Mesendoderm (in vitro differentiated cells): ENCODE measurements around the gene RBBP8NL.

Experiments
- DNase-seq: peaks from one replicate; pipeline ENCODE4 v3.0.0; 2013
- H2AK5ac ChIP-seq: 2 replicates; pipeline ENCODE4 v1.6.1; 2013; ENCODE audit warnings: low read length, inconsistent platforms
- H2BK120ac ChIP-seq: 2 replicates; pipeline ENCODE4 v1.6.1; 2013; ENCODE audit warnings: low read depth, mild to moderate bottlenecking, low read length, moderate library complexity, mixed read lengths
- H2BK15ac ChIP-seq: replicated peaks from 2 replicates; pipeline ENCODE4 v1.6.1; 2013; ENCODE audit warnings: low read depth, mild to moderate bottlenecking, moderate library complexity
- H2BK5ac ChIP-seq: 2 replicates; pipeline ENCODE4 v1.6.1; 2013; ENCODE audit warnings: low read length, inconsistent platforms
- H3K18ac ChIP-seq: 2 replicates; pipeline ENCODE4 v1.6.1; 2013; ENCODE audit warnings: mild to moderate bottlenecking, low read length, mixed read lengths
- H3K23ac ChIP-seq: one replicate; pipeline ENCODE4 v1.6.1; 2013; ENCODE audit warnings: low read length
- H3K27ac ChIP-seq: 2 replicates; pipeline ENCODE4 v1.5.1; 2013; ENCODE audit warnings: low read depth, mild to moderate bottlenecking, inconsistent platforms, low read length, moderate library complexity
- H3K27me3 ChIP-seq: 2 replicates; pipeline ENCODE4 v1.6.1; 2013; ENCODE audit warnings: low read length, control low read depth, mild to moderate bottlenecking, inconsistent platforms; ENCODE audit not compliant: insufficient read depth, poor library complexity
- H3K36me3 ChIP-seq: 2 replicates; pipeline ENCODE4 v1.6.1; 2013; ENCODE audit warnings: low read length, inconsistent platforms; ENCODE audit not compliant: control insufficient read depth, insufficient read depth
- H3K4ac ChIP-seq: one replicate; pipeline ENCODE4 v1.6.1; 2013; ENCODE audit warnings: low read depth, mild to moderate bottlenecking, low read length, moderate library complexity
- H3K4me1 ChIP-seq: 2 replicates; pipeline ENCODE4 v1.6.1; 2013; ENCODE audit warnings: low read depth, low read length, inconsistent platforms; ENCODE audit not compliant: control insufficient read depth
- H3K4me2 ChIP-seq: 2 replicates; pipeline ENCODE4 v1.6.1; 2013; ENCODE audit warnings: low read length
- H3K4me3 ChIP-seq: 2 replicates; pipeline ENCODE4 v1.5.1; 2013; ENCODE audit warnings: mild to moderate bottlenecking, low read length
- H3K56ac ChIP-seq: one replicate; pipeline ENCODE4 v1.6.1; 2013; ENCODE audit warnings: low read length
- H3K79me1 ChIP-seq: 2 replicates; pipeline ENCODE4 v1.6.1; 2013; ENCODE audit warnings: low read length, inconsistent platforms
- H3K79me2 ChIP-seq: 2 replicates; pipeline ENCODE4 v1.6.1; 2013; ENCODE audit warnings: mild to moderate bottlenecking, low read length; ENCODE audit not compliant: control insufficient read depth, insufficient read depth
- H3K9ac ChIP-seq: 2 replicates; pipeline ENCODE4 v1.6.1; 2013; ENCODE audit warnings: low read length, inconsistent platforms
- H4K5ac ChIP-seq: one replicate; pipeline ENCODE4 v1.6.1; 2013; ENCODE audit warnings: low read length
- H4K8ac ChIP-seq: one replicate; pipeline ENCODE4 v1.6.1; 2013; ENCODE audit warnings: low read depth, mild to moderate bottlenecking, control low read depth, low read length, moderate library complexity
- WGBS: extraction: QIAGEN DNeasy Blood & Tissue Kit; methylation state at CpG from one replicate; pipeline ENCODE4 v1.1.7; 2013; ENCODE audit warnings: low lambda C conversion rate, missing lambda C conversion rate; ENCODE audit not compliant: insufficient coverage; ENCODE audit errors: extremely low coverage; 5-methylcytosine and 5-hydroxymethylcytosine counted together

The RBBP8NL gene

DNA sequence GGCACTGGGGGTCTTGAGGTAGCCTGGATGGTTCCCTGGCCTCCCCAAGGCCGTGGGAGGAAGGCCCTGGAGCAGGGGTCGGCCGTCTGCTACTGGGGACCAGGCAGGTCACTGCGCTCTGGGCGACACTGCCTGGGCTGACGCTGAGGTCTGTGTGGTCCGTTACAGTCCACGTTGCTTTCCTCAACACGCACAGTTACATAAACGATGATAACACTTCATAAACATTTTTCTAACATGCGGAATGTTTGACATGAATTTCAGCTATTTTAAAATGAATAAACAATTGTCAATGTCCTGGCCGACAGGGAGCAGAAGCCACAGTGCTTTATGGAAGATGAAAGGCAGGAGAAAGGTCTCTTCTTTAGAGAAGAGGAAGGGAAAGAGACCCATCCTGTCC, 10.2 kb upstream of the RBBP8NL start:
- Histone ChIP-seq H2BK5ac (no peak overlapping the region), H4K8ac (no peak overlapping the region), H3K23ac (no peak overlapping the region), H3K36me3 (no peaks in the 10 kb centered on the region), H3K4me3 (no peak overlapping the region), H3K4me1 (no peaks in the 10 kb centered on the region), H3K9ac (no peak overlapping the region), H3K4ac (no peak overlapping the region), H3K56ac (no peak overlapping the region), H2AK5ac (no peak overlapping the region), H3K27ac (no peak overlapping the region), H3K18ac (no peak overlapping the region), H4K5ac (no peak overlapping the region), H2BK15ac (no peak overlapping the region), H2BK120ac (no peak overlapping the region), H3K27me3 (no peaks in the 10 kb centered on the region), H3K79me1 (no peaks in the 10 kb centered on the region), H3K79me2 (no peaks in the 10 kb centered on the region), H3K4me2 (no peak overlapping the region)
- WGBS, result no CpG with 5 or more reads among the region's 12 CpGs
- no peak for DNase-seq

DNA sequence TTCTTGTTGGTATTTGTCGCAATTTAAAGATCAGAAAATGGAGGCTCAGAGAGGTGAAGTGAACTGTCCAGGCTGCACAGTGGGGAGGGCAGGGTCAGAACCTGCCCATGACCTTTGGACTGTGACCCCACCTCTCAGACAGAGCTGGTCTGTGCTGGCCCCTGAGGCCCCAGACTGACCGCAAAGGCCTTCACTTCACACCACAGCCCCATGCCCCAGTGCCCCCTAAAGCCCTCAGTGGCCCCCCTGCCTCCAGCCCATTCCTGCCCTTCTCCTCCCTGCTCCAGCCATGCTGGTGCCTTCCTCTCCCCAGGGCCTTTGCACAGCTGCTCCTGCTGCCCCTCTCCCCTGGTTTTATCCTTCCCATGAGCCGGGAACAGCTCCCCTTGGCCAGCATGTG, 9.4 kb upstream of the RBBP8NL start:
- Histone ChIP-seq H3K79me2 (no peaks in the 10 kb centered on the region), H3K56ac (no peak overlapping the region), H3K18ac (no peak overlapping the region), H3K27ac (no peak overlapping the region), H2BK15ac (no peak overlapping the region), H3K4me3 (no peak overlapping the region), H3K4me1 (no peaks in the 10 kb centered on the region), H3K27me3 (no peaks in the 10 kb centered on the region), H4K5ac (no peak overlapping the region), H3K79me1 (no peaks in the 10 kb centered on the region), H3K4me2 (no peak overlapping the region), H2BK120ac (no peak overlapping the region), H3K23ac (no peak overlapping the region), H2AK5ac (no peak overlapping the region), H2BK5ac (no peak overlapping the region), H4K8ac (no peak overlapping the region), H3K36me3 (no peaks in the 10 kb centered on the region), H3K4ac (no peak overlapping the region), H3K9ac (no peak overlapping the region)
- DNase-seq, result no peak
- WGBS, result no CpG with 5 or more reads among the region's 3 CpGs

DNA sequence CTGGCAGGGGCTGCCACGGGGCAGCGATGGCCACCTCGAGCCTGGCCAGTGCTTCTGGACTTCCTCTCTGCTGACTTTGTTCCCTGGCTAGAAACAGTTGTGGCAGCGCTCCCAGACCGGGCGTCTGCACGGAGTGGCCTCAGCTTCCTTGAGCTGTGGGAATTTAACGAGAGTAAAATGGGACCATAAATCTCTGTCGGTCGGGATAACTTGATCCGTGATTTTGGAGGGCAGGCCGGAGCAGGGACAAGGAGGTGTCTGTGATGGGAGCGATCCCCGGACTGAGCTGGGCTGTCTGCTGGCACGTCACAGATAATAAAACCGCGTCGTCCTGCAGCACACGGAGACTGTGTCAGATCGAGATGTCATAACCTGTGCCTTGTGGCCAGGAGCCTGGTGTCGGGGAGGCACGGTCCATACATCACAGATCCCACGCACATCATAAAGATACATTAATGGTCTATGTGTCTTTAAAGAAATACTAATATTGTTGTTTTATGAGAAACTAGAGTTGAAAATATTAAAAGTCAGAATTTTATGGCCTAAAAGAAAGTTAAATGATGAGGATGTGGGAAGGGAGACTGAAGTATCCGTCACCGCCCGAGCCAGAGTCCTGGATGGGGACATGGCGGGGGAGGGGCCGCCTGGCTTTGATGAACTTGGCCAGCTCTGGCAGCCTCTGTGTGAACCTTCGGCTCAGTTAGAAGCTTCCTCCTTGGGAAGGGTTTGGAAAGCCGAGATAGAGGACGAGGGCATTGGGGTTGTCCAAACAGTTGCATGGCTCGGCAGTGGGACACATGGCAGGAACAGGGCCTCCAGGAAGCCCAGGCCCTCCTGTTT, 6.5 kb upstream of the RBBP8NL start:
- H3K18ac ChIP-seq, result no peak overlapping the region
- DNase-seq, result no peak
- H3K27me3 ChIP-seq, result no peaks in the 10 kb centered on the region
- no peak overlapping the region for H2AK5ac ChIP-seq
- H3K9ac ChIP-seq, result no peak overlapping the region
- WGBS, result no CpG with 5 or more reads among the region's 32 CpGs
- no peak overlapping the region for H3K23ac ChIP-seq
- H3K27ac ChIP-seq, result no peak overlapping the region
- no peaks in the 10 kb centered on the region for H3K79me1 ChIP-seq
- H3K4ac ChIP-seq, result no peak overlapping the region
- H3K4me1 ChIP-seq, result no peaks in the 10 kb centered on the region
- no peak overlapping the region for H4K8ac ChIP-seq
- H2BK120ac ChIP-seq, result no peak overlapping the region
- H3K56ac ChIP-seq, result no peak overlapping the region
- H4K5ac ChIP-seq, result no peak overlapping the region
- H3K4me2 ChIP-seq, result no peak overlapping the region
- no peaks in the 10 kb centered on the region for H3K36me3 ChIP-seq
- no peak overlapping the region for H2BK5ac ChIP-seq
- H3K4me3 ChIP-seq, result no peak overlapping the region
- H3K79me2 ChIP-seq, result no peaks in the 10 kb centered on the region
- no peak overlapping the region for H2BK15ac ChIP-seq

DNA sequence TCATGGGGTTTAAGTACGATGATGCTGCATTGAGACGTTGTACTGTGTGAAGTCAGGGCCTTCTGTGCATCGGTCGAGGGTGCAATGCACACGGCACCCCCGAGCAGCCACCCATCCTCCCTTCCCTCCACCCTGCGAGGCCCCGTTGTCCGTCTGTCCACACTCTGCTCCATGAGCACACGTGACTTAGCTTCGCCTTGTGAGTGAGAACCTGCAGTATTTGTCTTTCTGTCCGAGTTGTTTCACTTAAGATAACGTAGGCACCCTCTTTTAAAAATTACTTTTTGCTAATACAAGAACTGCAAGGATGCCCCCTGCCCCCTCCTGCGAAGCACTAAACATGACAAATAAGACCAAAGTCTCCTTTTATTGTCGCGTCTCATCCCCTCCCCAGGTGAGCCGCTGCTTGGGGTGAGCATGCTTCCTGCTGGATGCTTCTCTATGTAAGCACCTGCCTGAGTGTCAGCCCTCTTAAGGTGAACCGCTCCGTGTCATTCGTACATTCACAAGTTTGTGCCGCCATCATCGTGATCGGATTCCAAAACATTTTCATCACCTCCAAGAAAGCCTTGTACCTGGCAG, 3.6 kb upstream of the RBBP8NL start:
- H3K4ac ChIP-seq, result no peak overlapping the region
- no peak for DNase-seq
- no peak overlapping the region for H3K23ac ChIP-seq
- H3K36me3 ChIP-seq, result no peaks in the 10 kb centered on the region
- no peak overlapping the region for H3K27ac ChIP-seq
- no peak overlapping the region for H3K4me3 ChIP-seq
- no peak overlapping the region for H4K8ac ChIP-seq
- H3K79me2 ChIP-seq, result no peaks in the 10 kb centered on the region
- H2BK120ac ChIP-seq, result no peak overlapping the region
- H3K4me1 ChIP-seq, result peaks cover 7% of the 10 kb centered on the region
- no CpG with 5 or more reads among the region's 23 CpGs for WGBS
- no peak overlapping the region for H3K9ac ChIP-seq
- H3K79me1 ChIP-seq, result no peaks in the 10 kb centered on the region
- H4K5ac ChIP-seq, result no peak overlapping the region
- no peak overlapping the region for H2BK15ac ChIP-seq
- no peak overlapping the region for H3K4me2 ChIP-seq
- no peak overlapping the region for H3K18ac ChIP-seq
- no peak overlapping the region for H3K56ac ChIP-seq
- H3K27me3 ChIP-seq, result no peaks in the 10 kb centered on the region
- no peak overlapping the region for H2AK5ac ChIP-seq
- H2BK5ac ChIP-seq, result no peak overlapping the region

DNA sequence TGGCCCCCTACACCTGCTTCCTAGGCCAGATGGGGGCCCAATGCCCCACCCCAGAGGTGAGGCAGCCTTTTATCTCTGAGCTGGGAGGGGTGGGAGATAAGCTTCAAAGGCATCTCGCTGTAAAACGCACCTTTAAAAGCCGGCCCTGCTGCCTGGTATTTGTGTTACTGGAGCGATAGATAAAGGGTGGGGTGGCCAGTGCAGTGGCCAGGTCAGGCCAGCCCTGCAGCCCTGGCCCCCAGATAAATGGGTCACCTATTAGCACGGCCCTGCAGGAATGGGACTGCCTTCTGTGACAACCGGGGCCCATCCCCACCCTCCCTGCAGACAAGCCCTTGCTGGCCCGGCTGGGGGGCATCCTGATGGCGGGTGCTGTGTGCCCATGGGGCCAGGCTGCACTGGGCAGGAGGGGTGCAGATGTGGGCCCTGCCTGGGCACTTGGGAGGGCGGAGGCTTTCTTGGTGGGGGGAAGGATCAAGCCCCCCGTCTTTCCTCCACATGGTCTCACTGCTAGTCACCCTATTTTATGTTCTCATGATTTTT, 3.0 kb upstream of the RBBP8NL start:
- Histone ChIP-seq H3K27ac (no peak overlapping the region), H3K4me2 (no peak overlapping the region), H2BK5ac (no peak overlapping the region), H3K18ac (no peak overlapping the region), H2BK15ac (no peak overlapping the region), H3K9ac (no peak overlapping the region), H3K36me3 (no peaks in the 10 kb centered on the region), H3K4me1 (peaks cover 7% of the 10 kb centered on the region), H3K4ac (no peak overlapping the region), H3K23ac (no peak overlapping the region), H3K79me2 (no peaks in the 10 kb centered on the region), H3K56ac (no peak overlapping the region), H3K27me3 (no peaks in the 10 kb centered on the region), H2AK5ac (no peak overlapping the region), H4K8ac (no peak overlapping the region), H2BK120ac (no peak overlapping the region), H3K79me1 (no peaks in the 10 kb centered on the region), H3K4me3 (no peak overlapping the region), H4K5ac (no peak overlapping the region)
- no CpG with 5 or more reads among the region's 10 CpGs for WGBS
- no peak for DNase-seq
